GM18502 (cell line): ENCODE measurements around the gene HK1.
"Not testable (repeated sequence)": the region's sequence is repeated elsewhere in the genome, so short reads cannot be mapped to it uniquely, and the experiment has no call there.

Source experiments
- ATAC-seq: cut with Tn5 transposase; IDR thresholded peaks from one replicate; pipeline ENCODE4 v1.9.1; 2021; ENCODE audit warnings: mild to moderate bottlenecking; ENCODE audit not compliant: unreplicated experiment, poor library complexity

Gene HK1

GRCh38 chr10:69438536-69439349, 160.4 kb downstream of the HK1 start:
- no peak for ATAC-seq

DNA sequence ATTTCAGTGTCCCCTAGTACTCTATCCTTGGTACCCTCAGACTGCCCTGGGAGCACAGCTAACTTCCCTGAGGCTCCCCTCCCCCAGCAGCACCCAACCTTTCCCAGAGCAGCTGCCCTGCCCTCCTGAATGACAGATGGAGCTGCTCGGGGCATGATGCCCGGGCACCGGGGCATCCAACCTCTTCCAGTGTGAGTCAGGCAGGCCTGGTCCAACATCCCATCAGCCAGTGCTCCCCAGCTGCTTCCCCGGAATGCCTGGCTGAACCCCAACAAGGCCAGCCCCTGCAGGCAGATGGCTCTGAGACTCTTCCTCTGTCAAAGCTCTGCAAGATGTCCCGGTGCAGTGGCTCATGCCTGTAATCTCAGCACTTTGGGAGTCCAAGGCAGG, 161.0 kb downstream of the HK1 start:
- ATAC-seq = no peak

GRCh38 chr10:69439813-69440506, 161.7 kb downstream of the HK1 start:
- no peak for ATAC-seq

GRCh38 chr10:69443354-69443753, 165.1 kb downstream of the HK1 start:
- no peak for ATAC-seq

GRCh38 chr10:69445041-69445440, 166.7 kb downstream of the HK1 start:
- no peak for ATAC-seq

GRCh38 chr10:69446229-69446628, 167.9 kb downstream of the HK1 start:
- no peak for ATAC-seq

DNA sequence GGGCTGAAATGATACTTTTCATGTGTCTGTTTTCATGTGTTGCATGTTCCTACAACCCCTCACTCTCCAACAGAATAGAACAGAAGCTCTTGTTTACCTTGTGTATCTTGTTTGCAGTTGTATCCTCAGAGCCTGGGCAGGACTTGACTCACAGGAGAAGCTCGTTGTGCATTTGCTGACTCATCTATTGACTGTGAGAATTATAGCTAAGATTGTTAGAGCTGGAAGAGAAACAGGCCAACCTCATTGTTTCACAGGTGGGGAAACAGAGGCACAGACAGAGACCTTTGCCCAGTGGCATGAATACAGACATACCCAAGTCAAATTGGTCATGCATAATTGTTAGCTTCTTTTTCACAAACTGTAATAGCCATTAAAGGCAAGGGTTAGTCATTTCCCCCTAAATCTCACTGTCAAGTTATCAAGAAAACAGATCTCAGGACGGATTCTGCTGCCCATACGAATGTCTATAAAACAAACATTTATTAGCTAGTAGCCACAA, 168.4 kb downstream of the HK1 start:
- no peak for ATAC-seq

- peak; percentile 69 for ATAC-seq
Measured at GRCh38 chr10:69449841-69450240, 171.5 kb downstream of the HK1 start.

GRCh38 chr10:69450395-69450794, 172.1 kb downstream of the HK1 start:
- ATAC-seq = not testable (repeated sequence)

- peak; percentile 80 for ATAC-seq
Measured at GRCh38 chr10:69451209-69451783, 173.0 kb downstream of the HK1 start, which contains the start of gene TSPAN15. Gene TSPAN15 (plus strand): TSS chr10:69451465. CDS start chr10:69451595, 130 bp downstream.
